ENCODE results near the gene P2RY2. TPM values are rescaled to one million over a fixed set of nuclear protein-coding genes. Genes with fewer than 3 reads are reported as not detected.

P2RY2 gene
- total and polyA plus RNA-seq, 9 of the 15 experiments (the other 6 are each of a cell fraction or from before 2014, with no cell fraction given) = not detected

GRCh38 chr11:73184953-73185671, 33.0 kb upstream of the P2RY2 start (continued):
- TF ChIP-seq RB1 (IDR thresholded peaks at IDR 0.05; ENCODE audit: low read depth) = 0 out of 2 replicates have a peak, but pooled peaks have one; percentile 16
- peak; percentile 51 to 79 for TF ChIP-seq RAD21 (CRISPR knock-in tag; conservative IDR thresholded peaks at IDR 0.05 in 1 of 2, IDR thresholded peaks at IDR 0.05 in 1 of 2)
- no peak for TF ChIP-seq ATF1 (CRISPR knock-in tag; IDR thresholded peaks at IDR 0.05)
- 0 out of 2 replicates have a peak, but pooled peaks have one; percentile 18 for TF ChIP-seq ATF1 (tag; IDR thresholded peaks at IDR 0.05)
- TF ChIP-seq ETS2 (tag; IDR thresholded peaks at IDR 0.05; ENCODE audit: borderline replicate concordance, poor library complexity, severe bottlenecking) = no peak
- TF ChIP-seq TOE1 (IDR thresholded peaks at IDR 0.05; ENCODE audit: borderline replicate concordance) = no peak
- TF ChIP-seq TOE1 (CRISPR knock-in tag; IDR thresholded peaks at IDR 0.05; ENCODE audit: borderline replicate concordance, low read depth) = no peak
- TF ChIP-seq MYNN (IDR thresholded peaks at IDR 0.05) = 0 out of 2 replicates have a peak, but pooled peaks have one; percentile 46
- TF ChIP-seq MYNN (CRISPR knock-in tag; IDR thresholded peaks at IDR 0.05) = no peak
- TF ChIP-seq CBX5 (IDR thresholded peaks at IDR 0.05; ENCODE audit: borderline replicate concordance, low read depth) = no peak
- no peak for TF ChIP-seq RBM14 (IDR thresholded peaks at IDR 0.05; ENCODE audit: borderline replicate concordance, insufficient read depth, low read depth, low read length)
- no peak for TF ChIP-seq CEBPG (CRISPR knock-in tag; IDR thresholded peaks at IDR 0.05)
- no peak for TF ChIP-seq CEBPG (tag; conservative IDR thresholded peaks at IDR 0.05 in 1 of 2, IDR thresholded peaks at IDR 0.05 in 1 of 2)
- TF ChIP-seq MAZ (CRISPR knock-in tag; conservative IDR thresholded peaks at IDR 0.05 in 1 of 2, IDR thresholded peaks at IDR 0.05 in 1 of 2) = no peak
- TF ChIP-seq PCBP2 (IDR thresholded peaks at IDR 0.05; ENCODE audit: low read depth, low read length, poor library complexity, severe bottlenecking) = no peak
- no peak for TF ChIP-seq STAT5A (IDR thresholded peaks at IDR 0.05; ENCODE audit: borderline replicate concordance, low read length)
- TF ChIP-seq EWSR1 (IDR thresholded peaks at IDR 0.05; ENCODE audit: borderline replicate concordance, low read depth, partially characterized antibody) = no peak
- TF ChIP-seq ZNF584 (CRISPR knock-in tag; IDR thresholded peaks at IDR 0.05; ENCODE audit: low read depth) = no peak
- TF ChIP-seq ZNF143 (CRISPR knock-in tag; IDR thresholded peaks at IDR 0.05) = 0 out of 2 replicates have a peak, but pooled peaks have one; percentile 51
- TF ChIP-seq DACH1 (IDR thresholded peaks at IDR 0.05; ENCODE audit: partially characterized antibody) = peak; percentile 17
- TF ChIP-seq MAFF (IDR thresholded peaks at IDR 0.05; ENCODE audit: low read length) = no peak
- no peak for TF ChIP-seq GATAD2A (IDR thresholded peaks at IDR 0.05)
- no peak for TF ChIP-seq JUN (IDR thresholded peaks at IDR 0.05; ENCODE audit: borderline replicate concordance, low read depth, low read length)
- 0 out of 2 replicates have a peak, but pooled peaks have one; percentile 31 for TF ChIP-seq JUN (CRISPR knock-in tag; IDR thresholded peaks at IDR 0.05; ENCODE audit: borderline replicate concordance)
- TF ChIP-seq MTA3 (IDR thresholded peaks at IDR 0.05; ENCODE audit: borderline replicate concordance) = no peak
- no peak for TF ChIP-seq IRF9 (tag; IDR thresholded peaks at IDR 0.05)
- no peak for TF ChIP-seq PHF8 (IDR thresholded peaks at IDR 0.05; ENCODE audit: borderline replicate concordance, low read length)
- 0 out of 2 replicates have a peak, but pooled peaks have one; percentile 32 for TF ChIP-seq CREM (IDR thresholded peaks at IDR 0.05; ENCODE audit: low read depth)

Measured in K562 (cell line).